Mucosa of stomach (tissue), 1 donor: ENCODE results near the gene UBD.

Experiments
- H3K27me3 ChIP-seq: one replicate; pipeline ENCODE4 v1.7.0; 2013; ENCODE audit warnings: mild to moderate bottlenecking, low read length; ENCODE audit not compliant: control insufficient read depth, insufficient read depth
- H3K36me3 ChIP-seq: one replicate; pipeline ENCODE4 v1.7.0; 2013; ENCODE audit warnings: low read length; ENCODE audit not compliant: control insufficient read depth, insufficient read depth
- H3K4me1 ChIP-seq: one replicate; pipeline ENCODE4 v1.7.0; 2013; ENCODE audit warnings: mild to moderate bottlenecking, low read length; ENCODE audit not compliant: control insufficient read depth, insufficient read depth
- H3K4me3 ChIP-seq: one replicate; pipeline ENCODE4 v1.7.0; 2013; ENCODE audit warnings: low read length
- H3K9ac ChIP-seq: one replicate; pipeline ENCODE4 v1.7.0; 2013; ENCODE audit warnings: mild to moderate bottlenecking, low read length, moderate library complexity
- H3K9me3 ChIP-seq: one replicate; pipeline ENCODE4 v1.7.0; 2013; ENCODE audit warnings: mild to moderate bottlenecking, low read length, moderate library complexity; ENCODE audit not compliant: control insufficient read depth
- donor health status: Pancreatic carcinoma.

UBD gene

GRCh38 chr6:29589423-29590048 is 30.0 kb upstream of the UBD start:
- Histone ChIP-seq H3K9me3 (no peaks in the 10 kb centered on the region), H3K4me3 (no peak overlapping the region), H3K36me3 (no peaks in the 10 kb centered on the region), H3K4me1 (no peaks in the 10 kb centered on the region), H3K9ac (no peak overlapping the region), H3K27me3 (peaks cover 3% of the 10 kb centered on the region)

- no peaks in the 10 kb centered on the region for H3K27me3 ChIP-seq
- H3K4me3 ChIP-seq = no peak within 1 kb of the TSS
- no peaks in the 10 kb centered on the region for H3K4me1 ChIP-seq
- no peak within 1 kb of the TSS for H3K9ac ChIP-seq
- no peaks in the 10 kb centered on the region for H3K9me3 ChIP-seq
- no peaks in the 10 kb centered on the region for H3K36me3 ChIP-seq
Measured at GRCh38 chr6:29584821-29585220, 25.3 kb upstream of the UBD start, which contains the start of gene OR2H2. Gene OR2H2, plus strand, starts transcription at chr6:29585121. Its CDS starts 2,824 bp downstream, at chr6:29587945.

GRCh38 chr6:29577544-29577943 is 18.0 kb upstream of the UBD start:
- no peaks in the 10 kb centered on the region for H3K4me1 ChIP-seq
- H3K36me3 ChIP-seq = no peaks in the 10 kb centered on the region
- H3K9me3 ChIP-seq = no peaks in the 10 kb centered on the region
- H3K4me3 ChIP-seq = no peak overlapping the region
- H3K27me3 ChIP-seq = no peaks in the 10 kb centered on the region
- no peak overlapping the region for H3K9ac ChIP-seq

- H3K4me1 ChIP-seq = no peaks in the 10 kb centered on the region
- H3K27me3 ChIP-seq = no peaks in the 10 kb centered on the region
- no peaks in the 10 kb centered on the region for H3K36me3 ChIP-seq
- no peak overlapping the region for H3K9ac ChIP-seq
- no peaks in the 10 kb centered on the region for H3K9me3 ChIP-seq
- H3K4me3 ChIP-seq = no peak overlapping the region
Measured at GRCh38 chr6:29576056-29576455, 16.5 kb upstream of the UBD start.

- Histone ChIP-seq H3K9me3 (no peaks in the 10 kb centered on the region), H3K4me3 (no peak overlapping the region), H3K9ac (no peak overlapping the region), H3K27me3 (no peaks in the 10 kb centered on the region), H3K4me1 (no peaks in the 10 kb centered on the region), H3K36me3 (no peaks in the 10 kb centered on the region)
Measured at GRCh38 chr6:29567991-29568390, 8.5 kb upstream of the UBD start.

GRCh38 chr6:29567541-29567940 is 8.0 kb upstream of the UBD start:
- Histone ChIP-seq H3K9me3 (no peaks in the 10 kb centered on the region), H3K4me3 (no peak overlapping the region), H3K27me3 (no peaks in the 10 kb centered on the region), H3K36me3 (no peaks in the 10 kb centered on the region), H3K9ac (no peak overlapping the region), H3K4me1 (no peaks in the 10 kb centered on the region)

- Histone ChIP-seq H3K9ac (no peak overlapping the region), H3K4me1 (no peaks in the 10 kb centered on the region), H3K4me3 (no peak overlapping the region), H3K9me3 (no peaks in the 10 kb centered on the region), H3K27me3 (no peaks in the 10 kb centered on the region), H3K36me3 (no peaks in the 10 kb centered on the region)
Measured at GRCh38 chr6:29566856-29567255, 7.3 kb upstream of the UBD start.

- H3K4me3 ChIP-seq = no peak overlapping the region
- no peaks in the 10 kb centered on the region for H3K27me3 ChIP-seq
- H3K9me3 ChIP-seq = no peaks in the 10 kb centered on the region
- H3K4me1 ChIP-seq = no peaks in the 10 kb centered on the region
- no peaks in the 10 kb centered on the region for H3K36me3 ChIP-seq
- no peak overlapping the region for H3K9ac ChIP-seq
Measured at GRCh38 chr6:29564875-29565274, 5.3 kb upstream of the UBD start.

GRCh38 chr6:29563435-29563965 is 4.0 kb upstream of the UBD start:
- Histone ChIP-seq H3K9me3 (no peaks in the 10 kb centered on the region), H3K4me1 (no peaks in the 10 kb centered on the region), H3K4me3 (no peak overlapping the region), H3K27me3 (no peaks in the 10 kb centered on the region), H3K9ac (no peak overlapping the region), H3K36me3 (no peaks in the 10 kb centered on the region)

GRCh38 chr6:29561606-29562181 is 2.2 kb upstream of the UBD start:
- no peaks in the 10 kb centered on the region for H3K27me3 ChIP-seq
- no peak overlapping the region for H3K9ac ChIP-seq
- H3K36me3 ChIP-seq = no peaks in the 10 kb centered on the region
- no peaks in the 10 kb centered on the region for H3K4me1 ChIP-seq
- no peak overlapping the region for H3K4me3 ChIP-seq
- H3K9me3 ChIP-seq = no peaks in the 10 kb centered on the region

GRCh38 chr6:29561091-29561490 is 1.6 kb upstream of the UBD start:
- no peaks in the 10 kb centered on the region for H3K4me1 ChIP-seq
- H3K36me3 ChIP-seq = no peaks in the 10 kb centered on the region
- no peaks in the 10 kb centered on the region for H3K27me3 ChIP-seq
- H3K9me3 ChIP-seq = no peaks in the 10 kb centered on the region
- no peak overlapping the region for H3K9ac ChIP-seq
- H3K4me3 ChIP-seq = no peak overlapping the region

- H3K4me1 ChIP-seq = peaks cover 5% of the 10 kb centered on the region
- H3K4me3 ChIP-seq = no peak overlapping the region
- no peaks in the 10 kb centered on the region for H3K36me3 ChIP-seq
- H3K27me3 ChIP-seq = peaks cover 16% of the 10 kb centered on the region
- H3K9me3 ChIP-seq = no peaks in the 10 kb centered on the region
- no peak overlapping the region for H3K9ac ChIP-seq
Measured at GRCh38 chr6:29558439-29559079, 973 bp downstream of the UBD start.
